ENCODE results near the gene TDRD7. TPM values are rescaled to one million over a fixed set of nuclear protein-coding genes. Genes with fewer than 3 reads are reported as not detected.

The TDRD7 gene
- polyA plus RNA-seq, 1 of the 3 experiments (the other 2 are of a cell fraction): 4.9 TPM

DNA sequence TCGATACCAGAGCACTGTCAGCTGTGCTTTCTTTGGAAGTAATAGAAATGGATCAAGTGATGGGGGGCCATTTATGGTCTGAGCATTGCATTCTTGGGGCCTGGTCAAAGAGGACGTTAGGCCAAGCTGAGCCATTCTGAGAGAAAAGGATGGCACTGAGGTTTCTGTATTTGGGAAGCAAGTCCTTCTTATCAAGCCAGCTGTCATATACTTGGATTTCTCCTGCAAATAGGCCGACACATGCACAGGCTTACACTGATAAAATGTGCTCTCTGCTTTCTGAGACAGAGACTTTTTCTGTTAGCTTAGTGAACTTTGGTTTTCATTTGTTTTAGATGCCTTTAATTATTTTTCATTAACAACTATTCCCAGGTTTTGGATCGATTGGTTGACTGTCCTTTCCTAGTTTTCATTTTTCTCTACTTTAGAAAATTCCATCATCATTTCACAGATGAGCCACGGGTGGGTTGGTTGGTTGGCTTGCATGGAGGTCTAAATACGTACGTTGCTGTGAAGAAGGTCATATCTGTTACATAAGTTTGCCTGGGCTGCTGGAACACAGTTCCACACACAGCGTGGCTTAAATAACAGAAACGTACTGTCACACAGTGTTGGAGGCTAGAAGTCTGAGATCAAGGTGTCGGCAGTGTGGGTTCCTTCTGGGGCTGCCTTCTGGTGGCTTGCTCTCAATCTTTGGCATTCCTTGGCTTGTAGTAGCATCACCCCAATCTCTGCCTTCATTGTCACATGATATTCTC is 109.9 kb downstream of the TDRD7 start:
- no peak overlapping the region for H3K4me2 ChIP-seq
- no peaks in the 10 kb centered on the region; the same call in 1 of the 2 replicates for H3K27me3 ChIP-seq (ENCODE audit: insufficient read depth)
- no peaks in the 10 kb centered on the region for H3K9me3 ChIP-seq
- H3K4me3 ChIP-seq (ENCODE audit: low read depth in 2 of 2, low read length in 1 of 2): no peak overlapping the region
- no peaks in the 10 kb centered on the region for H4K20me1 ChIP-seq (ENCODE audit: insufficient read depth)
- no peak for TF ChIP-seq FOXJ3 (CRISPR knock-in tag; IDR thresholded peaks at IDR 0.05)
- TF ChIP-seq, protein P1, sequence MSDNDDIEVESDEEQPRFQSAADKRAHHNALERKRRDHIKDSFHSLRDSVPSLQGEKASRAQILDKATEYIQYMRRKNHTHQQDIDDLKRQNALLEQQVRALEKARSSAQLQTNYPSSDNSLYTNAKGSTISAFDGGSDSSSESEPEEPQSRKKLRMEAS (IDR thresholded peaks at IDR 0.05; ENCODE audit: low read depth): no peak
- TF ChIP-seq SIN3A (IDR thresholded peaks at IDR 0.05; ENCODE audit: borderline replicate concordance, low read depth, low read length): no peak
- TF ChIP-seq ZBTB33 (IDR thresholded peaks at IDR 0.05; ENCODE audit: borderline replicate concordance, low read depth): no peak
- no peak for TF ChIP-seq RAD21 (IDR thresholded peaks at IDR 0.05; ENCODE audit: low read length)
- TF ChIP-seq, protein P2, sequence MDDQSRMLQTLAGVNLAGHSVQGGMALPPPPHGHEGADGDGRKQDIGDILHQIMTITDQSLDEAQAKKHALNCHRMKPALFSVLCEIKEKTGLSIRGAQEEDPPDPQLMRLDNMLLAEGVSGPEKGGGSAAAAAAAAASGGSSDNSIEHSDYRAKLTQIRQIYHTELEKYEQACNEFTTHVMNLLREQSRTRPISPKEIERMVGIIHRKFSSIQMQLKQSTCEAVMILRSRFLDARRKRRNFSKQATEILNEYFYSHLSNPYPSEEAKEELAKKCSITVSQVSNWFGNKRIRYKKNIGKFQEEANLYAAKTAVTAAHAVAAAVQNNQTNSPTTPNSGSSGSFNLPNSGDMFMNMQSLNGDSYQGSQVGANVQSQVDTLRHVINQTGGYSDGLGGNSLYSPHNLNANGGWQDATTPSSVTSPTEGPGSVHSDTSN (IDR thresholded peaks at IDR 0.05): no peak
- TF ChIP-seq YY1 (IDR thresholded peaks at IDR 0.05; ENCODE audit: low read depth): no peak
- TF ChIP-seq, protein P3, sequence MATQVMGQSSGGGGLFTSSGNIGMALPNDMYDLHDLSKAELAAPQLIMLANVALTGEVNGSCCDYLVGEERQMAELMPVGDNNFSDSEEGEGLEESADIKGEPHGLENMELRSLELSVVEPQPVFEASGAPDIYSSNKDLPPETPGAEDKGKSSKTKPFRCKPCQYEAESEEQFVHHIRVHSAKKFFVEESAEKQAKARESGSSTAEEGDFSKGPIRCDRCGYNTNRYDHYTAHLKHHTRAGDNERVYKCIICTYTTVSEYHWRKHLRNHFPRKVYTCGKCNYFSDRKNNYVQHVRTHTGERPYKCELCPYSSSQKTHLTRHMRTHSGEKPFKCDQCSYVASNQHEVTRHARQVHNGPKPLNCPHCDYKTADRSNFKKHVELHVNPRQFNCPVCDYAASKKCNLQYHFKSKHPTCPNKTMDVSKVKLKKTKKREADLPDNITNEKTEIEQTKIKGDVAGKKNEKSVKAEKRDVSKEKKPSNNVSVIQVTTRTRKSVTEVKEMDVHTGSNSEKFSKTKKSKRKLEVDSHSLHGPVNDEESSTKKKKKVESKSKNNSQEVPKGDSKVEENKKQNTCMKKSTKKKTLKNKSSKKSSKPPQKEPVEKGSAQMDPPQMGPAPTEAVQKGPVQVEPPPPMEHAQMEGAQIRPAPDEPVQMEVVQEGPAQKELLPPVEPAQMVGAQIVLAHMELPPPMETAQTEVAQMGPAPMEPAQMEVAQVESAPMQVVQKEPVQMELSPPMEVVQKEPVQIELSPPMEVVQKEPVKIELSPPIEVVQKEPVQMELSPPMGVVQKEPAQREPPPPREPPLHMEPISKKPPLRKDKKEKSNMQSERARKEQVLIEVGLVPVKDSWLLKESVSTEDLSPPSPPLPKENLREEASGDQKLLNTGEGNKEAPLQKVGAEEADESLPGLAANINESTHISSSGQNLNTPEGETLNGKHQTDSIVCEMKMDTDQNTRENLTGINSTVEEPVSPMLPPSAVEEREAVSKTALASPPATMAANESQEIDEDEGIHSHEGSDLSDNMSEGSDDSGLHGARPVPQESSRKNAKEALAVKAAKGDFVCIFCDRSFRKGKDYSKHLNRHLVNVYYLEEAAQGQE (IDR thresholded peaks at IDR 0.05; ENCODE audit: low read depth, low read length): no peak
- no peak for TF ChIP-seq EZH2phosphoT487 (IDR thresholded peaks at IDR 0.05; ENCODE audit: borderline replicate concordance, low read depth)
- H3K9ac ChIP-seq: no peak overlapping the region
- H3K36me3 ChIP-seq (replicated peaks in 1 of 2; ENCODE audit: control insufficient read depth in 1 of 2, insufficient read depth in 2 of 2, low read length in 1 of 2): peaks cover 0 to 3% of the 10 kb centered on the region in 2 experiments
- H2AFZ ChIP-seq (ENCODE audit: low read depth): no peak overlapping the region
- no peaks in the 10 kb centered on the region for H3F3A ChIP-seq (replicated peaks; ENCODE audit: insufficient read depth)
- 62% methylated on average over 9 of the region's 10 CpGs for WGBS (ENCODE audit: low lambda C conversion rate)
- H3K4me1 ChIP-seq (ENCODE audit: control insufficient read depth in 1 of 2, insufficient read depth in 2 of 2, low read depth in 1 of 2, low read length in 1 of 2): peaks cover 0 to 42% of the 10 kb centered on the region in 2 experiments; a peak in 1 of 4 replicates
- H3K9me2 ChIP-seq: no peaks in the 10 kb centered on the region
- H3K79me2 ChIP-seq (ENCODE audit: insufficient read depth): no peaks in the 10 kb centered on the region
- DNase-seq: no peak
- POLR2A ChIA-PET: interaction anchor here (0.8 kb wide), 1 partner anchor 11 kb away, joined by 3 read pairs; no protein-coding TSS in a partner anchor
- CTCF ChIA-PET: interaction anchor here (2.2 kb wide), 1 partner anchor 77 kb away, joined by 7 read pairs; no protein-coding TSS in a partner anchor
- H3K27ac ChIP-seq (ENCODE audit: low read depth in 2 of 2, low read length in 1 of 2): no peak overlapping the region; a peak in 1 of 4 replicates

Data from SK-N-SH (cell line).